KMS-11 (cell line): ENCODE data around the gene AFAP1L2.

Source experiments
- H2AFZ ChIP-seq: fragments of 200-600 bp; sonication (generic); 2 replicates; pipeline ENCODE4 v1.6.1; 2016; ENCODE audit warnings: antibody characterized with exemption, mixed run types, low read depth
- H3K27ac ChIP-seq: fragments of 200-600 bp; sonication (generic); 2 replicates; pipeline ENCODE4 v1.6.1; 2016; ENCODE audit warnings: mild to moderate bottlenecking, mixed run types
- H3K27me3 ChIP-seq: fragments of 200-600 bp; sonication (generic); 2 replicates; pipeline ENCODE4 v1.6.1; 2017; ENCODE audit warnings: mild to moderate bottlenecking, low read depth, mixed run types, moderate library complexity; ENCODE audit not compliant: insufficient read depth
- H3K36me3 ChIP-seq: fragments of 200-600 bp; sonication (generic); 2 replicates; pipeline ENCODE4 v1.6.1; 2017; ENCODE audit warnings: mild to moderate bottlenecking, mixed run types; ENCODE audit not compliant: insufficient read depth
- H3K4me1 ChIP-seq: fragments of 200-600 bp; sonication (generic); 2 replicates; pipeline ENCODE4 v1.6.1; 2016; ENCODE audit warnings: mild to moderate bottlenecking, low read depth, mixed run types; ENCODE audit not compliant: poor library complexity, severe bottlenecking
- H3K4me2 ChIP-seq: fragments of 200-600 bp; sonication (generic); 2 replicates; pipeline ENCODE4 v1.7.0; 2016; ENCODE audit warnings: mild to moderate bottlenecking, mixed run types
- H3K4me3 ChIP-seq: fragments of 200-600 bp; sonication (generic); IDR thresholded peaks from 2 replicates; pipeline ENCODE4 v1.6.1; 2017; ENCODE audit warnings: low read depth, low read length, mixed read lengths; ENCODE audit not compliant: insufficient read depth
- H3K79me2 ChIP-seq: fragments of 200-600 bp; sonication (generic); 2 replicates; pipeline ENCODE4 v1.6.1; 2016; ENCODE audit warnings: low read depth, mixed run types; ENCODE audit not compliant: insufficient read depth
- H3K9ac ChIP-seq: fragments of 200-600 bp; sonication (generic); 2 replicates; pipeline ENCODE4 v1.6.1; 2016; ENCODE audit warnings: mild to moderate bottlenecking, mixed run types
- H4K20me1 ChIP-seq: fragments of 200-600 bp; sonication (generic); 2 replicates; pipeline ENCODE4 v1.6.1; 2016; ENCODE audit warnings: mild to moderate bottlenecking, mixed run types; ENCODE audit not compliant: insufficient read depth
- CTCF ChIP-seq: fragments of 200-600 bp; sonication (generic); conservative IDR thresholded peaks from 2 replicates; pipeline ENCODE4 v1.6.1; 2017; ENCODE audit warnings: low read depth, mild to moderate bottlenecking, antibody characterized with exemption, low read length, moderate library complexity, mixed read lengths

The AFAP1L2 gene

GRCh38 chr10:114436941-114437340 lies 32.6 kb upstream of the AFAP1L2 start:
- Histone ChIP-seq H4K20me1 (no peaks in the 10 kb centered on the region), H3K27ac (no peak overlapping the region), H3K4me1 (no peaks in the 10 kb centered on the region), H3K79me2 (no peaks in the 10 kb centered on the region), H3K4me2 (no peak overlapping the region), H3K27me3 (no peaks in the 10 kb centered on the region), H3K4me3 (no peak overlapping the region), H3K9ac (no peak overlapping the region), H2AFZ (no peak overlapping the region), H3K36me3 (no peaks in the 10 kb centered on the region)
- no peak for TF ChIP-seq CTCF

- no peak overlapping the region for H3K9ac ChIP-seq
- no peak overlapping the region for H3K27ac ChIP-seq
- H3K4me3 ChIP-seq = no peak overlapping the region
- no peaks in the 10 kb centered on the region for H3K4me1 ChIP-seq
- no peaks in the 10 kb centered on the region for H3K27me3 ChIP-seq
- no peak for TF ChIP-seq CTCF
- no peak overlapping the region for H2AFZ ChIP-seq
- H3K4me2 ChIP-seq = no peak overlapping the region
- no peaks in the 10 kb centered on the region for H3K79me2 ChIP-seq
- no peaks in the 10 kb centered on the region for H4K20me1 ChIP-seq
- no peaks in the 10 kb centered on the region for H3K36me3 ChIP-seq
Observed at GRCh38 chr10:114432566-114433093, 28.3 kb upstream of the AFAP1L2 start.

- no peaks in the 10 kb centered on the region for H3K36me3 ChIP-seq
- TF ChIP-seq CTCF = no peak
- no peak overlapping the region for H2AFZ ChIP-seq
- H3K4me3 ChIP-seq = no peak overlapping the region
- H4K20me1 ChIP-seq = no peaks in the 10 kb centered on the region
- no peak overlapping the region for H3K4me2 ChIP-seq
- no peak overlapping the region for H3K27ac ChIP-seq
- H3K79me2 ChIP-seq = no peaks in the 10 kb centered on the region
- H3K27me3 ChIP-seq = no peaks in the 10 kb centered on the region
- no peak overlapping the region for H3K9ac ChIP-seq
- no peaks in the 10 kb centered on the region for H3K4me1 ChIP-seq
Observed at GRCh38 chr10:114431414-114432135, 27.3 kb upstream of the AFAP1L2 start.

- no peak for TF ChIP-seq CTCF
- H4K20me1 ChIP-seq = no peaks in the 10 kb centered on the region
- H3K9ac ChIP-seq = no peak overlapping the region
- no peak overlapping the region for H3K4me3 ChIP-seq
- H2AFZ ChIP-seq = no peak overlapping the region
- H3K27ac ChIP-seq = no peak overlapping the region
- no peak overlapping the region for H3K4me2 ChIP-seq
- no peaks in the 10 kb centered on the region for H3K4me1 ChIP-seq
- no peaks in the 10 kb centered on the region for H3K36me3 ChIP-seq
- H3K79me2 ChIP-seq = no peaks in the 10 kb centered on the region
- H3K27me3 ChIP-seq = no peaks in the 10 kb centered on the region
Observed at GRCh38 chr10:114430688-114431413, 26.5 kb upstream of the AFAP1L2 start.
